ENCODE results near the gene C9orf78. TPM values are rescaled to one million over a fixed set of nuclear protein-coding genes. Genes with fewer than 3 reads are reported as not detected.

The C9orf78 gene
- total and polyA plus RNA-seq, 8 donors: 16.3 to 38.6 (median 19.0) TPM

DNA sequence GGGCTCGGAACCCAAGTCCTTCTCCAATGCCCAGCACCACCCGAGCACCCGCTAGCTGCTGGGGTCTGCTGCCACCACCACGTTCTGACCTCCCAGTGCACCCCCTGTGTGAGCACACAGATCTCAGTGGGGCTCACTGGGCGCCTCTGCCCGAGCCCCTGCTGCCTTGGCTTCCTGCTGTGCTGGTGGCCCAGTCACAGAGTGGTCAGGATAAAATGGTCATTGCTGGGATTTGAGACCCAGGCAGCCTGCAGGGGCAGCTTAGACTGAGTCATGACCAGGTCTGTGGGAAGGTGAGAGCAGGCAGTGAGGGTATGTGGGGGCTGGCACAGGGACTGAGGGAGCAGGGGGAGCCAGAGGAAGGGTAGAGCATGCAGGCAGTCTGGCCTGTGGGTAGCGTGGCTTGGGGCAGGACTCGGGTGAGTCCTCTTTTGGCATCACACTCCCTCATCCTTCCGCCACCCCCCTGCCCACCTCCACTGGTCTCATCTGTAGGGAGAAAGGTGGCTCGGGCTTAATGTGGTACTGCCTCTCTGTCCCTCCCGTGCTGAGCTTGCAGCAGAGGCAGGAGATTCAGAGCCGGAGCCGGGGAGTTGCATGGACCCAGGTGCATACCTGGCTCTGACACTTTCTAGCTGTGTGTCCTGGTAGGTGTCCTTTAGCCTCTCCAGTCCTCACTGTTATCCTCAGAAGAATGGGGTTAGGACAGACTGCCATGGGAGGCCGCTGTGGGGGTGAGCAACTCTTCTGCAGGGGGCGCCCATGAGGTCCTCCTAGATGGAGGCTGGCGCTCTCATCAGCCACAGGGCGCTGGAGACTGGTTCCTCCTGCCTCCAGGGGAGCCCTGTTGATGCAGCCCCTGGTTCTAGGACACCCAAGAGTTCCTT lies 32.3 kb upstream of the C9orf78 start:
- Histone ChIP-seq H3K27ac (no peak overlapping the region), H3K9me3 (no peaks in the 10 kb centered on the region), H3K4me3 (no peak overlapping the region), H3K4me1 (no peaks in the 10 kb centered on the region), H3K27me3 (no peaks in the 10 kb centered on the region), H3K36me3 (peaks cover 0 to 4% (median 0%) of the 10 kb centered on the region in 3 donors)
- DNase-seq: no peak
- FAIRE-seq: no peak
- TF ChIP-seq, protein P1, sequence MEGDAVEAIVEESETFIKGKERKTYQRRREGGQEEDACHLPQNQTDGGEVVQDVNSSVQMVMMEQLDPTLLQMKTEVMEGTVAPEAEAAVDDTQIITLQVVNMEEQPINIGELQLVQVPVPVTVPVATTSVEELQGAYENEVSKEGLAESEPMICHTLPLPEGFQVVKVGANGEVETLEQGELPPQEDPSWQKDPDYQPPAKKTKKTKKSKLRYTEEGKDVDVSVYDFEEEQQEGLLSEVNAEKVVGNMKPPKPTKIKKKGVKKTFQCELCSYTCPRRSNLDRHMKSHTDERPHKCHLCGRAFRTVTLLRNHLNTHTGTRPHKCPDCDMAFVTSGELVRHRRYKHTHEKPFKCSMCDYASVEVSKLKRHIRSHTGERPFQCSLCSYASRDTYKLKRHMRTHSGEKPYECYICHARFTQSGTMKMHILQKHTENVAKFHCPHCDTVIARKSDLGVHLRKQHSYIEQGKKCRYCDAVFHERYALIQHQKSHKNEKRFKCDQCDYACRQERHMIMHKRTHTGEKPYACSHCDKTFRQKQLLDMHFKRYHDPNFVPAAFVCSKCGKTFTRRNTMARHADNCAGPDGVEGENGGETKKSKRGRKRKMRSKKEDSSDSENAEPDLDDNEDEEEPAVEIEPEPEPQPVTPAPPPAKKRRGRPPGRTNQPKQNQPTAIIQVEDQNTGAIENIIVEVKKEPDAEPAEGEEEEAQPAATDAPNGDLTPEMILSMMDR (IDR thresholded peaks at IDR 0.05): no peak
- no peak for ATAC-seq
- intact Hi-C loops (cut with DNase I): no loop called here
- 77% methylated on average over 17 of the region's 17 CpGs for WGBS, 2 donors

DNA sequence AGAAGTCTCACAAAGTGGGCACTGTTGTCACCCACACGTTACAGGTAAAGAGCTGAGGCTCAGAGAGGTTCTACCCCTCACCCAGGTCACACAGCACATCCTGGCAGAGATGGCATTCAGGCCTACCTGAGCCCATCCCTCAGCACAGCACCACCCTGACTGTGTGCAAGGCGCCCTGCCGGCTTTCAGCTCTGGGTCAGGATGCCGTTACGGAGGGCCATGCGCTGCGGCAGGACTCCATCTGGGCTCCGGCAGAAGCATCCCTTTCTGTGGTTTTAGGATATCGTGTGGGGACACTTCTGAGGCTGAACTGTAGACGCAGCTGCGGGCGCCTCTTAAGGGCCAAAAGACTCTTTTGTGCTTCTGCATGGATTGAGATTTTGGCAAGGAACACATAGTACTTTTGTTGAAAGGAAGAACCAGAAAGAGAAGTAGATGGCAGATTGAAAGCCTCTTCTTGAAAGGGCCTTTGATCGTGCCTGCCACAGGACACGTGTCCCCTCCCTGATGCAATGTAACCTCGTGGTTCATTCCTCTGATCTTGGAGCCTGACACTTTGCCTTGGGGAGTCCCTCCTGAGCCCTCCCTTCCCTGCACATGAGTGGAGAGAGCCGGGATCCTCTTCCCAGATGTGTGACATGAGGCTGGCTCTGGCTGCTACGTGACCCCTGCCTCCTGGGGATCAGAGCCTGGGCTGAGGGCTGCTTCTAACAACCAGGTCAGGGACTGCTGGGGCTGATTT lies 31.5 kb upstream of the C9orf78 start:
- WGBS, 2 donors: 83% methylated on average over 17 of the region's 17 CpGs
- TF ChIP-seq, protein P1 (IDR thresholded peaks at IDR 0.05): no peak
- H3K36me3 ChIP-seq: peaks cover 0 to 7% (median 0%) of the 10 kb centered on the region in 3 donors
- H3K4me3 ChIP-seq: no peak overlapping the region
- H3K4me1 ChIP-seq: no peaks in the 10 kb centered on the region
- DNase-seq: no peak
- H3K9me3 ChIP-seq: no peaks in the 10 kb centered on the region
- no peak for FAIRE-seq
- ATAC-seq: no peak
- no peak overlapping the region for H3K27ac ChIP-seq
- H3K27me3 ChIP-seq: no peaks in the 10 kb centered on the region
- intact Hi-C loops (cut with DNase I): no loop called here

DNA sequence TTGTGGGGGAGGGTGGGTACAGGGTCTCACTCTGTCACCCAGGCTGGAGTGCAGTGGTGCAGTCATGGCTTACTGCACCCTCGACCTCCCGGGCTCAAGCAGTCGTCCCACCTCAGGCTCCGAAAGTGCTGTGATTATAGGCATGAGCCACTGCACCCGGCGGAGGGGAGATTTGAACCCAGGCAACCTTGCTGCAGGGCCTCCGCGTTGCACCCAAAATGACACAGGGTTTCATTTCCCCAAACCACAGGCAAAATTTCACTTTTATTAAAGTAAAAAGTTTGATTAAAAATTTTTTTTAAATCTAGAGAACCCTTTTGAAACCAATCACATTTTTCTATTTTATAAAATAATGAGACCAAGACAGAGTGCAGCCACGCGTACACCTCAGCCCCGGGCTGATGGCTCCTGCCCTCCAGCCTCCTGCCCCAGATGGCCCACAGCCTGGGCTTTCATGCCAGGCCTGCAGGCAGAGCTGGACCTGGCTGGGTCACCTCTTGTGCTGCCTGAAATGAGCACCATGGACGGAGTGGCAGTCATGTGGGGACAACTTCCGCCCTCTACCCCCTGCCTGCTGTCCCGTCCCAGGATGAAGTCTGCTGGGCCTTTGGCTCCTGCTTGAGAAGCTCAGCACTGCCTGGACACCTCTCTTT lies 30.7 kb upstream of the C9orf78 start:
- ATAC-seq (no peak), DNase-seq (no peak), FAIRE-seq (no peak)
- H3K4me3 ChIP-seq: no peak overlapping the region
- peaks cover 0 to 15% (median 0%) of the 10 kb centered on the region in 3 donors for H3K36me3 ChIP-seq
- no peaks in the 10 kb centered on the region for H3K9me3 ChIP-seq
- TF ChIP-seq, protein P1 (IDR thresholded peaks at IDR 0.05): no peak
- intact Hi-C loops (cut with DNase I): no loop called here
- no peak overlapping the region for H3K27ac ChIP-seq
- 74 to 80% methylated on average over 14 of the region's 14 CpGs for WGBS, 2 donors
- H3K4me1 ChIP-seq: no peaks in the 10 kb centered on the region
- H3K27me3 ChIP-seq: no peaks in the 10 kb centered on the region

DNA sequence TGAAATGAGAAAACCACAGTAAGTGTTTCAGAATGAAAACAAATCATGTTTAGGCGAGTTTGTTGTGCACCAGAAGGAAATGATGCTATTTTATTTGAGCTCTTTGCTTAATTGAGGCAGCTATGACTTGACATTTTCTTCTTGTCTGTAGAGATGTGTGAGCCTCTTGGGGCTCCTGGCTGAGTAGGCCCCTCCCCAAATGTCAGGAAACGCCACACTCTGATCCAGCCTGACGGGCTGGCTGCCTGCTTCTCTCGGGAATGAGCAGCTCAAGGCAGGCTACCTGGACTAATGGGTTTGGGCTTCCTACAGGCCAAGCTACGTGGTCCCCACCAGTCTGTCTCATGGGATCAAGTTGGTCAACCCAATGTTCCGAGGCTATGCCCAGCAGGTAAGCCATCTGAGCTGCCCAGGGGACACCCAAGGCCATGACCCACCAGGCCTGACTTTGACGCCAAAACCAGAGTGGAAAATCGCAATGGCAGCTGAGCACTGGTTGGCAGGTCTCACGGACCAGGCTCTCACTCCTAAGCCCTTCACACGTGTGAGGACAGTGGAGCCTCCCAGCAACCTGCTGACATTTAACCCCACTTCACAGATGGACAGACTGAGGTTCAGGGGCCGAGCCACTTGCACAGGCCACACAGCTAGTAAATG lies 30.0 kb upstream of the C9orf78 start:
- TF ChIP-seq, protein P1 (IDR thresholded peaks at IDR 0.05): no peak
- Histone ChIP-seq H3K4me3 (no peak overlapping the region), H3K9me3 (no peaks in the 10 kb centered on the region), H3K27me3 (no peaks in the 10 kb centered on the region), H3K36me3 (peaks cover 0 to 16% (median 0%) of the 10 kb centered on the region in 3 donors), H3K4me1 (no peaks in the 10 kb centered on the region), H3K27ac (no peak overlapping the region)
- ATAC-seq: no peak
- intact Hi-C loops (cut with DNase I): no loop called here
- FAIRE-seq: no peak
- no peak for DNase-seq
- 66 to 67% methylated on average over 11 of the region's 11 CpGs for WGBS, 2 donors

All from pancreas (tissue), 10 donors.